H9 (cell line): ENCODE measurements around the gene TSGA10IP. TPM values are rescaled to one million over a fixed set of nuclear protein-coding genes. Genes with fewer than 3 reads are reported as not detected.

Experiments used
- DNase-seq: peaks from one replicate; pipeline ENCODE4 v3.0.0-alpha.2; 2017
- H2AFZ ChIP-seq: one replicate; pipeline ENCODE4 v1.6.1; 2013; ENCODE audit warnings: mild to moderate bottlenecking, low read length, control low read depth, moderate library complexity
- H2AK5ac ChIP-seq: 2 replicates; pipeline ENCODE4 v1.6.1; 2013; ENCODE audit warnings: low read length, control low read depth, mixed read lengths; ENCODE audit not compliant: insufficient read length
- H2BK120ac ChIP-seq: one replicate; pipeline ENCODE4 v1.6.1; 2013; ENCODE audit warnings: low read depth, mild to moderate bottlenecking, low read length, control low read depth, inconsistent platforms; ENCODE audit not compliant: poor library complexity, severe bottlenecking
- H2BK12ac ChIP-seq: 2 replicates; pipeline ENCODE4 v1.6.1; 2013; ENCODE audit warnings: low read length, control low read depth, mixed read lengths, low read depth; ENCODE audit not compliant: insufficient read length
- H2BK15ac ChIP-seq: 2 replicates; pipeline ENCODE4 v1.6.1; 2013; ENCODE audit warnings: low read depth, low read length, control low read depth
- H2BK20ac ChIP-seq: one replicate; pipeline ENCODE4 v1.6.1; 2013; ENCODE audit warnings: low read depth, mild to moderate bottlenecking, low read length, control low read depth, inconsistent platforms; ENCODE audit not compliant: poor library complexity, severe bottlenecking
- H2BK5ac ChIP-seq: 2 replicates; pipeline ENCODE4 v1.6.1; 2013; ENCODE audit warnings: low read length, control low read depth, mixed read lengths; ENCODE audit not compliant: insufficient read length
- H3K14ac ChIP-seq: 2 replicates; pipeline ENCODE4 v1.6.1; 2013; ENCODE audit warnings: low read length, control low read depth; ENCODE audit not compliant: insufficient read depth
- H3K18ac ChIP-seq: 2 replicates; pipeline ENCODE4 v1.6.1; 2013; ENCODE audit warnings: low read depth, mild to moderate bottlenecking, mixed read lengths, low read length, control low read depth; ENCODE audit not compliant: insufficient read length
- H3K23ac ChIP-seq: 2 replicates; pipeline ENCODE4 v1.6.1; 2013; ENCODE audit warnings: low read length, control low read depth, mixed read lengths, low read depth; ENCODE audit not compliant: insufficient read length
- H3K23me2 ChIP-seq: 2 replicates; pipeline ENCODE4 v1.6.1; 2013; ENCODE audit warnings: low read depth, mild to moderate bottlenecking, mixed read lengths, low read length, control low read depth; ENCODE audit not compliant: insufficient read length, poor library complexity, severe bottlenecking
- H3K27ac ChIP-seq: 2 replicates; pipeline ENCODE4 v1.5.1; 2013; ENCODE audit warnings: low read length, control low read depth, mixed read lengths, low read depth; ENCODE audit not compliant: insufficient read length
- H3K27me3 ChIP-seq: 2 replicates; pipeline ENCODE4 v1.6.1; 2013; ENCODE audit warnings: low read length, control low read depth, inconsistent platforms; ENCODE audit not compliant: insufficient read depth
- H3K4ac ChIP-seq: 2 replicates; pipeline ENCODE4 v1.6.1; 2013; ENCODE audit warnings: low read depth, mild to moderate bottlenecking, control low read depth, inconsistent platforms, low read length, moderate library complexity
- H3K4me1 ChIP-seq: 2 replicates; pipeline ENCODE4 v1.6.1; 2013; ENCODE audit warnings: low read length, control low read depth, inconsistent platforms; ENCODE audit not compliant: insufficient read depth
- H3K4me2 ChIP-seq: 2 replicates; pipeline ENCODE4 v1.6.1; 2013; ENCODE audit warnings: low read length, control low read depth, mixed read lengths; ENCODE audit not compliant: insufficient read length, insufficient read depth
- H3K56ac ChIP-seq: 2 replicates; pipeline ENCODE4 v1.6.1; 2013; ENCODE audit warnings: low read depth, mild to moderate bottlenecking, mixed read lengths, low read length, control low read depth; ENCODE audit not compliant: insufficient read length
- H3K79me1 ChIP-seq: 2 replicates; pipeline ENCODE4 v1.6.1; 2013; ENCODE audit warnings: low read depth, mild to moderate bottlenecking, moderate library complexity, low read length, control low read depth, inconsistent platforms; ENCODE audit not compliant: insufficient read depth, poor library complexity, severe bottlenecking
- H3K79me2 ChIP-seq: 2 replicates; pipeline ENCODE4 v1.6.1; 2013; ENCODE audit warnings: low read length, control low read depth, inconsistent platforms; ENCODE audit not compliant: insufficient read depth
- H3K9ac ChIP-seq: 2 replicates; pipeline ENCODE4 v1.6.1; 2013; ENCODE audit warnings: low read length, control low read depth, mixed read lengths; ENCODE audit not compliant: insufficient read length; ENCODE audit errors: extremely low read depth
- H3K9me3 ChIP-seq: one replicate; pipeline ENCODE4 v1.6.1; 2013; ENCODE audit warnings: low read depth, low read length, inconsistent platforms; ENCODE audit not compliant: control insufficient read depth
- H3T11ph ChIP-seq: one replicate; pipeline ENCODE4 v1.6.1; 2013; ENCODE audit warnings: mild to moderate bottlenecking, low read length, control low read depth, inconsistent platforms
- H4K20me1 ChIP-seq: one replicate; pipeline ENCODE4 v1.6.1; 2013; ENCODE audit not compliant: control insufficient read depth, insufficient read length, insufficient read depth
- H4K5ac ChIP-seq: 2 replicates; pipeline ENCODE4 v1.6.1; 2013; ENCODE audit warnings: low read depth, mild to moderate bottlenecking, mixed read lengths, low read length, control low read depth; ENCODE audit not compliant: insufficient read length
- H4K8ac ChIP-seq: replicated peaks from 2 replicates; pipeline ENCODE4 v1.6.1; 2013; ENCODE audit warnings: low read length, control low read depth, mixed read lengths, low read depth; ENCODE audit not compliant: insufficient read length
- H4K91ac ChIP-seq: 2 replicates; pipeline ENCODE4 v1.6.1; 2013; ENCODE audit warnings: low read depth, mild to moderate bottlenecking, moderate library complexity, mixed read lengths, low read length, control low read depth; ENCODE audit not compliant: insufficient read length
- H3K27ac Mint-ChIP-seq, 3 experiments: 2 replicates in 2 of 3; 3 replicates in 1 of 3; pipeline ENCODE4 v1.8.0; 2020 to 2021; ENCODE audit warnings: mixed read lengths in 3 of 3, mild to moderate bottlenecking in 1 of 3, moderate library complexity in 1 of 3
- H3K27me3 Mint-ChIP-seq: 2 replicates; pipeline ENCODE4 v1.8.0; 2021; ENCODE audit warnings: low read depth, mild to moderate bottlenecking, moderate library complexity, mixed read lengths
- H3K36me3 Mint-ChIP-seq, 3 experiments: 2 replicates in 2 of 3; 3 replicates in 1 of 3; pipeline ENCODE4 v1.8.0; 2020 to 2021; ENCODE audit warnings: low read depth in 3 of 3, mixed read lengths in 3 of 3; ENCODE audit not compliant: insufficient read depth in 1 of 3
- H3K4me1 Mint-ChIP-seq, 2 experiments: 2 replicates each; pipeline ENCODE4 v1.8.0; 2020; ENCODE audit warnings: mixed read lengths in 2 of 2
- H3K4me3 Mint-ChIP-seq, 2 experiments: 2 replicates in 1 of 2; 3 replicates in 1 of 2; pipeline ENCODE4 v1.8.0; 2020 to 2021; ENCODE audit warnings: mild to moderate bottlenecking in 2 of 2, mixed read lengths in 2 of 2, moderate library complexity in 1 of 2
- H3K9me3 Mint-ChIP-seq, 2 experiments: 2 replicates in 1 of 2; 3 replicates in 1 of 2; pipeline ENCODE4 v1.8.0; 2020; ENCODE audit warnings: mild to moderate bottlenecking in 2 of 2, mixed read lengths in 2 of 2, moderate library complexity in 1 of 2
- CTCF ChIP-seq: fragments of 200-600 bp; sonication (generic); conservative IDR thresholded peaks from 3 replicates; pipeline ENCODE4 v1.8.0; 2021; ENCODE audit warnings: antibody characterized with exemption, mild to moderate bottlenecking
- WGBS: extraction: QIAGEN DNeasy Blood & Tissue Kit; methylation state at CpG from one replicate; pipeline ENCODE4 v1.1.7; 2013; ENCODE audit warnings: missing lambda C conversion rate, low lambda C conversion rate, mixed read lengths; ENCODE audit not compliant: insufficient read length; ENCODE audit errors: extremely low coverage; 5-methylcytosine and 5-hydroxymethylcytosine counted together
- total RNA-seq: library from RNA; stranded (reverse); gene quantifications from 2 replicates; pipeline ENCODE4 v1.2.1, GENCODE V29; 2021

TSGA10IP gene
- total RNA-seq, 1 experiment from 2014 or later: 2.2 TPM

- peak within 1 kb of the TSS; percentile 92 for H3K14ac ChIP-seq
- no peak within 1 kb of the TSS for H3K4ac ChIP-seq
- no peak within 1 kb of the TSS for H3K23ac ChIP-seq
- H2BK12ac ChIP-seq: no peak within 1 kb of the TSS
- H3K27me3 ChIP-seq: no peaks in the 10 kb centered on the region
- H3K18ac ChIP-seq: peak within 1 kb of the TSS; percentile 56
- no peak within 1 kb of the TSS for H4K91ac ChIP-seq
- H3K9me3 ChIP-seq: no peaks in the 10 kb centered on the region
- Mint-ChIP-seq H3K9me3 (no peaks in the 10 kb centered on the region; a peak in 1 of 5 replicates), H3K4me3 (peak within 1 kb of the TSS; percentile 84 to 93), H3K4me1 (peaks cover 21 to 28% of the 10 kb centered on the region in 2 experiments), H3K27ac (peak within 1 kb of the TSS in 2 of 3 experiments; percentile 72 to 86; a peak in 2 of 7 replicates), H3K36me3 (peaks cover 1 to 23% (median 23%) of the 10 kb centered on the region in 3 experiments; a peak in 6 of 7 replicates), H3K27me3 (peaks cover 4% of the 10 kb centered on the region)
- H2BK120ac ChIP-seq: no peak within 1 kb of the TSS
- H3K23me2 ChIP-seq: peaks cover 11% of the 10 kb centered on the region
- H3K9ac ChIP-seq: peak within 1 kb of the TSS; percentile 81
- no peak within 1 kb of the TSS for H2AFZ ChIP-seq
- no peak within 1 kb of the TSS for H2BK15ac ChIP-seq
- WGBS: no CpG with 5 or more reads among the region's 77 CpGs
- H2BK5ac ChIP-seq: no peak within 1 kb of the TSS
- no peaks in the 10 kb centered on the region for H4K20me1 ChIP-seq
- H3K56ac ChIP-seq: no peak within 1 kb of the TSS
- H2BK20ac ChIP-seq: no peak within 1 kb of the TSS
- no peak within 1 kb of the TSS for H2AK5ac ChIP-seq
- H3K4me2 ChIP-seq: peak within 1 kb of the TSS; percentile 60
- H3T11ph ChIP-seq: no peak within 1 kb of the TSS
- H4K8ac ChIP-seq: no peak within 1 kb of the TSS
- no peaks in the 10 kb centered on the region for H3K79me2 ChIP-seq
- DNase-seq: no peak
- no peaks in the 10 kb centered on the region; the same call in 1 of the 2 replicates for H3K4me1 ChIP-seq
- H3K79me1 ChIP-seq: no peaks in the 10 kb centered on the region
- TF ChIP-seq CTCF: no peak
- H4K5ac ChIP-seq: no peak within 1 kb of the TSS
- no peak within 1 kb of the TSS for H3K27ac ChIP-seq
These were observed 26.8 kb upstream of the TSGA10IP start, which contains the start of gene C11orf68 for GRCh38 chr11:65918211-65919140. C11orf68 (minus strand) TSS chr11:65919062; CDS start chr11:65919031, 31 bp downstream.
